Astrocyte (in vitro differentiated cells and primary cell): ENCODE data around the gene PDP2. TPM values are rescaled to one million over a fixed set of nuclear protein-coding genes. Genes with fewer than 3 reads are reported as not detected.
"Not testable (repeated sequence)": the region's sequence is repeated elsewhere in the genome, so short reads cannot be mapped to it uniquely, and the experiment has no call there.

Source experiments
- DNase-seq: peaks from one replicate; pipeline ENCODE4 v3.0.0-alpha.2; 2010; ENCODE audit warnings: low read depth
- FAIRE-seq: peaks from 2 replicates; lab custom pipeline; 2011; peaks lifted over from hg19 to GRCh38; lab: Jason Lieb, UNC
- H2AFZ ChIP-seq: 2 replicates; pipeline ENCODE4 v1.6.0; 2012; ENCODE audit warnings: low read depth, low read length, inconsistent platforms
- H3K27ac ChIP-seq: 2 replicates; pipeline ENCODE4 v1.5.1; 2011; ENCODE audit warnings: low read depth, low read length, inconsistent platforms
- H3K27me3 ChIP-seq: 2 replicates; pipeline ENCODE4 v1.6.0; 2011; ENCODE audit warnings: low read length, inconsistent platforms; ENCODE audit not compliant: insufficient read depth
- H3K36me3 ChIP-seq: 2 replicates; pipeline ENCODE4 v1.5.1; 2011; ENCODE audit warnings: low read length, inconsistent platforms; ENCODE audit not compliant: insufficient read depth
- H3K4me1 ChIP-seq: 2 replicates; pipeline ENCODE4 v1.5.1; 2011; ENCODE audit warnings: low read length, inconsistent platforms; ENCODE audit not compliant: insufficient read depth
- H3K4me2 ChIP-seq: 2 replicates; pipeline ENCODE4 v1.6.0; 2012; ENCODE audit warnings: low read length, inconsistent platforms
- H3K4me3 ChIP-seq: 2 replicates; pipeline ENCODE4 v1.5.1; 2011; ENCODE audit warnings: low read depth, mild to moderate bottlenecking, low read length, inconsistent platforms; ENCODE audit not compliant: insufficient read depth
- H3K79me2 ChIP-seq: 2 replicates; pipeline ENCODE4 v1.6.0; 2012; ENCODE audit warnings: mild to moderate bottlenecking, low read length, inconsistent platforms; ENCODE audit not compliant: insufficient read depth
- H3K9ac ChIP-seq: 2 replicates; pipeline ENCODE4 v1.6.0; 2012; ENCODE audit warnings: mild to moderate bottlenecking, low read length, inconsistent platforms
- H3K9me3 ChIP-seq: 2 replicates; pipeline ENCODE4 v1.5.1; 2012; ENCODE audit warnings: low read depth, mild to moderate bottlenecking, low read length, inconsistent platforms; ENCODE audit not compliant: insufficient read depth
- H4K20me1 ChIP-seq: 2 replicates; pipeline ENCODE4 v1.6.0; 2012; ENCODE audit warnings: low read length, inconsistent platforms; ENCODE audit not compliant: insufficient read depth
- H3K27ac Mint-ChIP-seq: one replicate; pipeline ENCODE4 v1.8.0; 2021; ENCODE audit warnings: mild to moderate bottlenecking, mixed read lengths; ENCODE audit not compliant: unreplicated experiment
- H3K27me3 Mint-ChIP-seq: one replicate; pipeline ENCODE4 v1.8.0; 2021; ENCODE audit warnings: low read depth, mixed read lengths; ENCODE audit not compliant: unreplicated experiment
- H3K36me3 Mint-ChIP-seq: one replicate; pipeline ENCODE4 v1.8.0; 2021; ENCODE audit warnings: low read depth, mixed read lengths; ENCODE audit not compliant: unreplicated experiment
- H3K4me1 Mint-ChIP-seq: one replicate; pipeline ENCODE4 v1.8.0; 2021; ENCODE audit warnings: low read depth, mixed read lengths; ENCODE audit not compliant: unreplicated experiment
- H3K4me3 Mint-ChIP-seq: one replicate; pipeline ENCODE4 v1.8.0; 2021; ENCODE audit warnings: mild to moderate bottlenecking, moderate library complexity, mixed read lengths; ENCODE audit not compliant: unreplicated experiment
- H3K9me3 Mint-ChIP-seq: one replicate; pipeline ENCODE4 v1.8.0; 2021; ENCODE audit warnings: mild to moderate bottlenecking, mixed read lengths; ENCODE audit not compliant: unreplicated experiment
- CTCF ChIP-seq: IDR thresholded peaks from 2 replicates; pipeline ENCODE4 v1.5.1; 2011; ENCODE audit warnings: low read depth, mild to moderate bottlenecking, inconsistent platforms, low read length, moderate library complexity; ENCODE audit not compliant: insufficient read depth
- EZH2 ChIP-seq: IDR thresholded peaks from 2 replicates; pipeline ENCODE4 v1.6.1; 2012; ENCODE audit warnings: mild to moderate bottlenecking, low read length, inconsistent platforms; ENCODE audit not compliant: insufficient read depth
- total RNA-seq: library from RNA; stranded (reverse); gene quantifications from 2 replicates; pipeline ENCODE4 v1.2.1, GENCODE V29; 2021

The PDP2 gene
- total RNA-seq, 1 donor from 2014 or later: 16.8 TPM

- H3K79me2 ChIP-seq: no peaks in the 10 kb centered on the region
- no peak for FAIRE-seq
- H3K27me3 Mint-ChIP-seq: peaks cover 14% of the 10 kb centered on the region
- no peaks in the 10 kb centered on the region for H3K4me1 Mint-ChIP-seq
- H3K9ac ChIP-seq: no peak overlapping the region
- no peak overlapping the region for H3K4me3 Mint-ChIP-seq
- H3K36me3 Mint-ChIP-seq: no peaks in the 10 kb centered on the region
- no peak overlapping the region for H3K4me3 ChIP-seq
- DNase-seq: no peak
- no peaks in the 10 kb centered on the region for H3K9me3 Mint-ChIP-seq
- H3K9me3 ChIP-seq: no peaks in the 10 kb centered on the region
- no peaks in the 10 kb centered on the region for H3K27me3 ChIP-seq
- H3K27ac Mint-ChIP-seq: no peak overlapping the region
- no peaks in the 10 kb centered on the region for H3K36me3 ChIP-seq
- no peak for TF ChIP-seq EZH2
- TF ChIP-seq CTCF: no peak
- no peak overlapping the region for H3K4me2 ChIP-seq
- H3K4me1 ChIP-seq: peaks cover 8% of the 10 kb centered on the region
- no peak overlapping the region for H3K27ac ChIP-seq
- H4K20me1 ChIP-seq: peaks cover 6% of the 10 kb centered on the region
- no peak overlapping the region for H2AFZ ChIP-seq
These were observed 16.6 kb upstream of the PDP2 start for GRCh38 chr16:66863707-66864106.

- TF ChIP-seq CTCF: no peak
- TF ChIP-seq EZH2: no peak
- no peaks in the 10 kb centered on the region for H3K9me3 ChIP-seq
- H3K27me3 Mint-ChIP-seq: peaks cover 3% of the 10 kb centered on the region
- no peak overlapping the region for H3K27ac ChIP-seq
- no peaks in the 10 kb centered on the region for H4K20me1 ChIP-seq
- DNase-seq (no peak), FAIRE-seq (no peak)
- no peak overlapping the region for H3K4me3 ChIP-seq
- H3K9ac ChIP-seq: no peak overlapping the region
- no peaks in the 10 kb centered on the region for H3K9me3 Mint-ChIP-seq
- H3K27me3 ChIP-seq: no peaks in the 10 kb centered on the region
- H3K4me1 Mint-ChIP-seq: peaks cover 8% of the 10 kb centered on the region
- H3K36me3 Mint-ChIP-seq: no peaks in the 10 kb centered on the region
- H2AFZ ChIP-seq: no peak overlapping the region
- H3K36me3 ChIP-seq: no peaks in the 10 kb centered on the region
- no peaks in the 10 kb centered on the region for H3K79me2 ChIP-seq
- H3K4me2 ChIP-seq: no peak overlapping the region
- H3K4me3 Mint-ChIP-seq: no peak overlapping the region
- peaks cover 11% of the 10 kb centered on the region for H3K4me1 ChIP-seq
- H3K27ac Mint-ChIP-seq: no peak overlapping the region
These were observed 10.9 kb upstream of the PDP2 start for GRCh38 chr16:66869424-66869823.

- not testable (repeated sequence) for H3K27ac ChIP-seq, FAIRE-seq, H3K36me3 Mint-ChIP-seq, H3K4me3 Mint-ChIP-seq, H4K20me1 ChIP-seq, H3K4me3 ChIP-seq, H3K27ac Mint-ChIP-seq, H3K9me3 Mint-ChIP-seq, H2AFZ ChIP-seq, H3K27me3 Mint-ChIP-seq, H3K4me2 ChIP-seq, H3K27me3 ChIP-seq, H3K9me3 ChIP-seq, H3K9ac ChIP-seq, DNase-seq, H3K79me2 ChIP-seq, H3K36me3 ChIP-seq
- peaks cover 14% of the 10 kb centered on the region for H3K4me1 Mint-ChIP-seq
- H3K4me1 ChIP-seq: peaks cover 23% of the 10 kb centered on the region
These were observed 9.0 kb upstream of the PDP2 start for GRCh38 chr16:66871363-66871762.
